GM19395 (cell line): Measurements from ENCODE around the gene ICOS.
"Not testable (repeated sequence)": the region's sequence is repeated elsewhere in the genome, so short reads cannot be mapped to it uniquely, and the experiment has no call there.

Source experiments
- ATAC-seq: cut with Tn5 transposase; IDR thresholded peaks from one replicate; pipeline ENCODE4 v1.9.1; 2021; ENCODE audit warnings: mild to moderate bottlenecking, moderate library complexity; ENCODE audit not compliant: unreplicated experiment

Gene ICOS

DNA sequence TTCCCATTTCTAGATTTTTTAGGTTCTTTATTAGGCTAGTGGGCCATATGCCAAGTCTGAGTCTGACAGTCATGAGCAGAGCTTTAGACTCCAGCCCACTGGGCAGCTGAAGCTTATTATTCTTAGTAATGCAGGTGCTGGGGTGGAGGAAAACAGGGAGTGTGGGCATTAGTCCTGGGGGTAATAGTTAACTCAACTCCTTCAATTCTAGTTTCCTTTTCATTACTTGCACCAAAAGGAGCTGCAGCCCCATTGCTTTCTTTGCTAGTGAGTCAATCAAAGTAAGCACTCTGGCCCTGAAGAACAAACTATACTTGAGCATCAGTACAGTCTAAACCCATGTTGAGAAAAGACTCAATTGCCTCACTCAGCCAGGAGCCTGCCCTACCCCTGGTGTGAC is 35.5 kb downstream of the ICOS start:
- no peak for ATAC-seq

DNA sequence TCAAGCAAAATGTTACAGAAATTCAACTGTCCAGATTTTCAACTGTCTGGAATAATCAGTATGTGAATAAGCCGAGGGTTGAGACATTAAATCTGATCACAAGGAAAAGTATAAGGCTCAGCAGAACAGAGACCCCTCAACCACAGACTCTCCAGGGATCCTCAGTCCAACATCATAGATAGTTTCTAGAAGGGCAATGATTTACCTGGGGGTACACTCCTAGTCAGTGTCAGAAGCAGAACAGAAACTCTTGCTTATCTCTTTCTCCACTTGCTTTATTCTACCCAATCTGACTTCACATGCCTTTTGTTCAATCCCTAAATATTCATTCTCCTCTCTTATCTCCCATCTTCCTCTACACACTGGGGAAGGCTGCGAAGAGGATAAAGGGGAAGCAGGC is 36.4 kb downstream of the ICOS start:
- ATAC-seq = peak; percentile 73

- ATAC-seq = no peak
Observed at GRCh38 chr2:203973676-203974075, 37.1 kb downstream of the ICOS start.

DNA sequence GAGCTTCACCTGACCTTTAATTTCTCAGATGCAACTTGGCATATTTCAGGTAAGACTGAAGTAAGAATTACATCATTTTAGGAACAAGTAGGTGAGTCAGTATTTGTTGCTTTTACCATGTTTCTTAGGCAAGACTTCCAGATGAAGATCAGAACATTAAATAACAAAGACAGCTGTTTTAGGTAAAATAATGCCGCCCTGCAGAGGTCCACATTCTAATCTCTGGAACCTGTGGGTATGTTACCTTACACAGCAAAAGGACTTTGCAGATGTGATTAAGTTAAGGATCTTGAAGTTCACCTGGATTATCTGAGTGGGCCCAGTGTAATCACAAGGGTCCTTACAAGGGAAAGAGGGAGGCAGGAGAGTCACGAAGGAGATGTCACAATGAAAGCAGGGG is 39.3 kb downstream of the ICOS start:
- ATAC-seq = no peak

GRCh38 chr2:203982276-203982675 is 45.7 kb downstream of the ICOS start:
- no peak for ATAC-seq

DNA sequence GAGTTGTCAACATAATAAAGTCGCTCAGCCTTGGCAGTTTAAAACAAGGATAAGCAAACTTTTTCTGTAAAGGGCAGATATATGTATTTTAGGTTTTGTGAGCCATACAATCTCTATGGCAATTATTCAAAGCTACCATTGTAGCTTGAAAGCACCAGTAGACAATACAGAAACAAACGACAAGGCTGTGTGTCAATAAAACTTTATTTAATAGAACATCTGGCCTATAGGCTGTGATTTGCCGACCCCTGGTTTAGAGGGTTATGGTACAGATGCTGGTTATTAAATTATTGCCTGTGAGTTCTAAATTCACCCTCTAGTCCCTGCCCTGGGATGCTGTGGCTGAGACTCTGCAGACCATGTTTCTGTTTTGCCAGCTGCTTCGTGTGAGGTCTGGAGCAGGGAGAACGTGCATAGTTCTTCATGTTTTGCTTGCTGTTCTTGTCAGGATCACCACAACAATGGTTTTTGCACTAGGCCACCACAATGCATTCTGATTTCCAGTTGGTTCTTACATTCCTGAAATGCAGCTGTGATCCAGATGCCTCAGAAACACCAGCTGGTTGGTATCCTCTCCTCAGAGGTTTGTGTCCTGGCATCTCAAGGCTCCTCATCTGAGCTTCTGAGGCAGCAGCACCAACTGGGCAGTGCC is 46.6 kb downstream of the ICOS start:
- ATAC-seq = no peak

GRCh38 chr2:203985978-203986377 is 49.4 kb downstream of the ICOS start:
- ATAC-seq = not testable (repeated sequence)

DNA sequence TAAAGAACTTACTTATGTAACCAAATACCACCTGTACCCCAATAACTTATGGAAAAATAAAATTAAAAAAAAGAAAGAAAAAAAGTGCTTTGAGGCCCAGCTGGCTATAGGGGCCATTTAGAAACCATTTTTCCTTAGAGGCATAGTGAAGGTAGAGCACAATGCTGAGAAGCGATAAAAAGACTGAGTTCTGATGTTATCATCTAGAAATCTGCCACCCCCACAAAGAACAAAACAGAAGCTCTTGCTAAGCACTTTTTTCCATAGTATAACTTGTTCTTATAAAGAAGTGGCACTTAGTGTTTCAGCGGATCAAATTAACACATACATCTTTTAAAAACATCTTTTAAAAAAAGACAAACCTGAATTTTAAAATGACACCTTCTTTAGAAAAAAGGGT is 51.4 kb downstream of the ICOS start:
- no peak for ATAC-seq

DNA sequence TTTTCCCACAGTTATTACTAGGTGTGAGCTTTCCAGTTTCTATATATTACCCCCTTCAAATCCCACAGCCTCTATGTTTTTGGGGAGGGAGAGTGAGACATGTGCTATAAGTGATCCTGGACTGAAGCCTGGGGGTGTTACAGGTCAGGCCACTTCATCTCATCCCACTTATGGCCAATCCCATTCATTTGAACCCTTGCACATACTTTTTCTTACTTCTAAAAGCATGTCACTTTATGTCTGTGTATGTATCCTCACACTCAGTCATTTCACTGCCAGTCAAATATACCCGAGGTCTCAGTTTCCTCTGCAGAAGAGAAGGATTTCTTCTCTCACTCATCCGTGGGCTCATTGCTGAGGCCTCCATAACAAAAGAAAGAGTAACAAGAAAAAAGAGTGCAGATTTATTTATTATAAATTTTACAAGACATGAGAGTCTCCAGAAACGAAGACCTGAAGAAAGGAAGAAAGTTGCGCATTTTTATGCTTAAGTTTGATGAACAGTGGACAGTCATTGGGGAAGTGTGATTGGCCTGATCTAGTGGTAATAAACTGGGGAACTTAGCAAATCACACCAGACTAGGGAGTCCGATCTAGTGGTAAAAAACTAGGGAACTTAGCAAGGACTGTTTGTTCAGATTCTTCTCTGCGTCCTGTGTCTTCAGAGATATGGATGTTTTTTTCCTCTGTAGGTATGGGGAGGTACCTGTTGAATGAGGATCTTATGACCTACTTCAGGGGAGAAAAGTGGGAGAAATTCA is 52.1 kb downstream of the ICOS start:
- ATAC-seq = no peak

- no peak for ATAC-seq
Observed at GRCh38 chr2:203989521-203989920, 53.0 kb downstream of the ICOS start.

- ATAC-seq = no peak
Observed at GRCh38 chr2:203992509-203992908, 55.9 kb downstream of the ICOS start.

GRCh38 chr2:203993011-203993410 is 56.4 kb downstream of the ICOS start:
- ATAC-seq = no peak

DNA sequence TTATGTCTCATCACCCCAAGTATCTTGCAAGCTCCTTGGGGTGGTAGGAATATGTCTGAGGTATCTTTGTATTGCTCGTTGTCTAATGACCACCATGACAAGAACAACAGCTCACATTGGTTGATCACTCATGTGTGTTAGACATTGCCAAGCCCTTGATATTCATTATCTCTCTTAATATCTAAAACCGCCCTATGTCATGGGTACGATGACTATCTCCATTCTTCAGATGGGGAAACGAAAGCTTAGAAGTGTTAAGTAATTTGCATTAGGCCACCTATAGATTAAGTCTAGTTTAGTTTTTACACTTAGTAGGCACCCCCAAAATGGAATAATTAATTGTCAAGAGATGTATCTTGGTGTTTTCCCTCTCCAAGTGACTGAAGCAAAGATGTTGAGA is 57.0 kb downstream of the ICOS start:
- ATAC-seq = no peak

- no peak for ATAC-seq
Observed at GRCh38 chr2:203994735-203995134, 58.2 kb downstream of the ICOS start.

DNA sequence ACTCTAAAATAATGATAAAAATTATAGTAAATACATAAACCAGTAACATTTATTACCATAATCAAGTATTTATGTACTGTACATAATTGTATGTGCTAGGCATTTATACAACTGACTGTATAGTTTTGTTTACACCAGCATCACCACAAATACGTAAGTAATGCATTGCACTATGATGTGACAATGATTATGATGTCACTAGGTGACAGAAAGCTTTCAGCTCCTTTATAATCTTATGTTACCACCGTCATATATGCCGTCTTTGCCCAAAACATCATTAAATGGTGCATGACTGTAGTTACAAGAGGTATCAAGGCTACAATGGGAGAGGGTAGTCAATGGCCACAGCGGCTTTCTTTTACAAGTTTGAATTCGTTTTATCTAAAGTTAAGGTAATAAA is 60.1 kb downstream of the ICOS start:
- ATAC-seq = no peak

DNA sequence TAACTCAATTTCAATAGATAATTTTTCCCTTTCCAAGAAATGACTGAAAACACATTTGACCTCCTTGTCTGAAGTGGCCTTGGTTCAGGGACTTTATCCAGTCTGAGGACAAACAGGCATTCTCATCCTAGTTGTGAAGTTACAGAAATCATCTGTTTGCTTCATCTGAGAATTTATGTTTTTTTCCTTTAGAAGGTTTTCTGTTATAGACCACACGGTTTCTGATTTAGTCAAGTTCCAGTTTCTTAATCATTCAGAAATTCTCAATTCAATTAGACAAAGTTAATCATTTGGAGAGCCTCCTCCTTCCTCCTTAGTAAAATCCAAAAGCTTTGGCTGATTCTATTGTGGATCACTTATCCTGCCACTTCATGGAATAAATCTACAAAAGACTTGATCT is 60.9 kb downstream of the ICOS start:
- ATAC-seq = peak; percentile 75

- ATAC-seq = peak; percentile 28
Observed at GRCh38 chr2:203997980-203998809, 61.6 kb downstream of the ICOS start.

GRCh38 chr2:203999835-204000234 is 63.3 kb downstream of the ICOS start:
- no peak for ATAC-seq

DNA sequence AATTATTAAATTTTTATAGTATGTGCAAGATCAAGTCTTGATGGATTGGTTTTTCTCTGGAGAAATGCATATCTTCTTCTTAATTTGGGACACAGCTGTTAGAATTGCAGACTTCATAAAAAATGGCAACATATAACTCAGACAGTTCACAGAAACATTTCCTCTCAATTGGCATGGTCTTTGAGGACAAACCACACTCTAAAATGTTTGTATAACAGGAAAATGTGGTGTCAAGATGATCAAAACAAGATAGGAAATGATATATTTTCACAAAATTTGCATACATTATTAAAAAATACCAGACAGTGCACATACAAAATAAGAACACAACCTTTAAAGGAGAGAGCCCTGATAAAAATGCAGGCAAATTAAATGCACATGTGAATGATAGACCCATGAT is 63.9 kb downstream of the ICOS start:
- no peak for ATAC-seq

DNA sequence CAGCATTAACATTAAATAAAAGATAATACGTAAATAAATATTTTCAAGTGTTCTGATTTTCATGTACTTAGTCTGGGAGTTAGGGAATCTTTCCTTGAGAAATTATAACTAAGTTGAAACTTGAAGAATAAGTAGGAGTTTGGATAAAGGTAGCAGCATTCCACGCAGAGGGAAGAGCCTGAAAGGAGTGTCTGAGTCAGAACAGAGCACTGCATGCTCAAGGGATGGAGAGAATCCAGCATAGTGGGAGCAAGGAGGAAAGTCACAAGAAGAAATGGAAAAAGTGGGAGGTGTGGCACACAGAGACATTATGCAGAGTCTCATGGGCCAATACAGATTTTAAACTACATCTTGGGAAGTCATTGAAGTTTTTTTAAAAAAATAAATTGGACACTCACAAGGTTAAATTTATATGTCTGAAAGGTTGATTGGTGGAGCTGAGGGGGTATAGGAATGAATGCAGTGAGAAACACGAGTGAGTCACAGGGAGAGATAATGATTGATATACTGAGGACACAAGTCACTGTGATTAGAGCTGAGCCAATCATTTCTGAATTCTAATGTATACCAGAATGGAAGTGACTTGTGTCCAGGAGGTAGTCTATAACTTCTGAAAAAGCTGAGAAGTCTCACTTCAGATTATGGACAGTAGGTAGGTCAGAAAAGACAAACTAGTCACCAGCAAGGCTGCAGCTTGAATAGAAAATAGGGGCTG is 66.9 kb downstream of the ICOS start:
- no peak for ATAC-seq

- no peak for ATAC-seq
Observed at GRCh38 chr2:204004912-204005311, 68.3 kb downstream of the ICOS start.
